ENCODE data around the gene MPRIP. TPM values are rescaled to one million over a fixed set of nuclear protein-coding genes. Genes with fewer than 3 reads are reported as not detected.

MPRIP gene
- polyA plus RNA-seq, 1 donor from 2014 or later = 47.3 TPM

- no peaks in the 10 kb centered on the region for H3K9me3 ChIP-seq (ENCODE audit: low read length)
- H3F3A ChIP-seq (ENCODE audit: insufficient read depth, low read length, poor library complexity, severe bottlenecking) = no peaks in the 10 kb centered on the region
- no peaks in the 10 kb centered on the region for H3K9me2 ChIP-seq (ENCODE audit: insufficient read depth, low read length)
- H3K79me2 ChIP-seq (replicated peaks; ENCODE audit: insufficient read depth, low read length) = peaks cover 56% of the 10 kb centered on the region
- no peaks in the 10 kb centered on the region for H3K36me3 ChIP-seq (ENCODE audit: insufficient read depth, low read length)
- H3K9ac ChIP-seq (ENCODE audit: low read length) = no peak overlapping the region
- TF ChIP-seq CTCF (IDR thresholded peaks at IDR 0.05; ENCODE audit: poor library complexity, severe bottlenecking) (no peak), TAF1 (IDR thresholded peaks at IDR 0.05; ENCODE audit: low read depth) (no peak), EP300 (conservative IDR thresholded peaks at IDR 0.05; ENCODE audit: poor library complexity, severe bottlenecking) (no peak), POLR2AphosphoS5 (IDR thresholded peaks at IDR 0.05) (no peak), REST (IDR thresholded peaks at IDR 0.05; ENCODE audit: borderline replicate concordance) (no peak), EZH2 (IDR thresholded peaks at IDR 0.05; ENCODE audit: borderline replicate concordance, insufficient read depth, low read length, poor library complexity, severe bottlenecking) (no peak), MXI1 (conservative IDR thresholded peaks at IDR 0.05; ENCODE audit: poor library complexity, severe bottlenecking) (no peak), SMC3 (conservative IDR thresholded peaks at IDR 0.05; ENCODE audit: poor library complexity) (no peak), RAD21 (conservative IDR thresholded peaks at IDR 0.05) (no peak)
- no peak overlapping the region for H3K27ac ChIP-seq (ENCODE audit: low read length)
- H4K20me1 ChIP-seq (ENCODE audit: insufficient read depth) = peaks cover 13% of the 10 kb centered on the region
- no peak overlapping the region for H2AFZ ChIP-seq (ENCODE audit: low read depth, low read length)
- no peak overlapping the region for H3K4me2 ChIP-seq (ENCODE audit: low read length)
- no peak overlapping the region for H3K4me3 ChIP-seq (ENCODE audit: low read length)
- H3K27me3 ChIP-seq (ENCODE audit: insufficient read depth, low read depth, low read length) = no peaks in the 10 kb centered on the region
These were observed 18.0 kb downstream of the MPRIP start for GRCh38 chr17:17060001-17060922.

- Histone ChIP-seq H4K20me1 (ENCODE audit: insufficient read depth) (peaks cover 10% of the 10 kb centered on the region), H3F3A (ENCODE audit: insufficient read depth, low read length, poor library complexity, severe bottlenecking) (no peaks in the 10 kb centered on the region), H3K36me3 (ENCODE audit: insufficient read depth, low read length) (no peaks in the 10 kb centered on the region), H3K27ac (ENCODE audit: low read length) (no peak overlapping the region), H3K79me2 (replicated peaks; ENCODE audit: insufficient read depth, low read length) (peaks cover 55% of the 10 kb centered on the region), H3K9ac (ENCODE audit: low read length) (no peak overlapping the region), H3K9me2 (ENCODE audit: insufficient read depth, low read length) (no peaks in the 10 kb centered on the region), H3K4me3 (ENCODE audit: low read length) (no peak overlapping the region), H3K9me3 (ENCODE audit: low read length) (no peaks in the 10 kb centered on the region), H2AFZ (ENCODE audit: low read depth, low read length) (no peak overlapping the region), H3K4me2 (ENCODE audit: low read length) (no peak overlapping the region), H3K27me3 (ENCODE audit: insufficient read depth, low read depth, low read length) (no peaks in the 10 kb centered on the region)
- TF ChIP-seq POLR2AphosphoS5 (IDR thresholded peaks at IDR 0.05) (no peak), SMC3 (conservative IDR thresholded peaks at IDR 0.05; ENCODE audit: poor library complexity) (no peak), EZH2 (IDR thresholded peaks at IDR 0.05; ENCODE audit: borderline replicate concordance, insufficient read depth, low read length, poor library complexity, severe bottlenecking) (no peak), RAD21 (conservative IDR thresholded peaks at IDR 0.05) (no peak), CTCF (IDR thresholded peaks at IDR 0.05; ENCODE audit: poor library complexity, severe bottlenecking) (no peak), MXI1 (conservative IDR thresholded peaks at IDR 0.05; ENCODE audit: poor library complexity, severe bottlenecking) (no peak), TAF1 (IDR thresholded peaks at IDR 0.05; ENCODE audit: low read depth) (no peak), REST (IDR thresholded peaks at IDR 0.05; ENCODE audit: borderline replicate concordance) (no peak), EP300 (conservative IDR thresholded peaks at IDR 0.05; ENCODE audit: poor library complexity, severe bottlenecking) (no peak)
These were observed 18.7 kb downstream of the MPRIP start for GRCh38 chr17:17060930-17061329.
